ENCODE data around the gene RTKN.
"Not testable (repeated sequence)": the region's sequence is repeated elsewhere in the genome, so short reads cannot be mapped to it uniquely, and the experiment has no call there.

RTKN gene

DNA sequence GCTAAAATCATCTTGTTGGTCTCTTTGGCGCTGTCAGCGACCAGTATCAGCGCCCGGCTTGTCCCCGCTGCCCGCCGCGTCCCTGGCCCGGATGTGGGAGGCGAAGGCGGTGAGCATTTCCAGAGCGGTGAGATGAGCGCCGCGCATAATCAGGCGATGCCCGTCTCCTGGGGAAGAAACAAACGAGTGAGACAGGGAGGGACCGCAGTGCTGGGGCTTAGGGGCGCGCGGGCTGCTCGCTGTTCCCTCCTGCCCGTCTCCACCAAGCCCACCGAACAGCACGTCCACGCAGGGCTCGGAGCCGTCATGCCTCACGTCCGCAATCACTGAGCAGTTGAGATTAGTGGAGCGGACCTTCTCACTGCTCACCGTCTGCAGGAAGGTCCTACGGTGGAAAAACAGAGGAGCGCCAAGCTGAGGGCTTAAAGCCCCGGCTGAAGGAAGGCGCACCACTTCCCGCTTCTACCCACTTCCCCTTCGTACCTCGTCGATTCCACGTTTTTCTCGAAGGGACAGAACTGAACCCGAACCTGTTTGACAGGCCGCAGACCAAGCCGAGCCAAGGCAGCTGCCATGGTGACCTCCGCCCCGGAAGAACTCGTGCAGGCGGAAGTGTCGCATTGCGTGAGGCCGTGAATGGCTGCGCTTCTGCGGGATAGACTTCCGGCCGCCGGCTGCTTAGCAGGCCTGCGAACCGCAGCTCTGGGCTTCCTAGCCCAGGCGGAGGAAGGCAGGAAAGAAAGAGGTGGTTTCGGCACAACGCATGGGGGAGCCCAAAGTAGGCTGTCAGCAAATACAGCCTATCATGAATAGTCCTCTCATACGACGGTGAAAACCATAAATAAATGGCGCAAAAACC, 30.6 kb upstream of the RTKN start, which contains the start of gene MRPL53:
Gene MRPL53 (minus strand): TSS at position 595 of the 859 bp plus-strand sequence. CDS start 20 bp downstream, at position 575.
- no peaks in the 10 kb centered on the region for H3K27me3 ChIP-seq (ENCODE audit: insufficient read depth, low read length)

DNA sequence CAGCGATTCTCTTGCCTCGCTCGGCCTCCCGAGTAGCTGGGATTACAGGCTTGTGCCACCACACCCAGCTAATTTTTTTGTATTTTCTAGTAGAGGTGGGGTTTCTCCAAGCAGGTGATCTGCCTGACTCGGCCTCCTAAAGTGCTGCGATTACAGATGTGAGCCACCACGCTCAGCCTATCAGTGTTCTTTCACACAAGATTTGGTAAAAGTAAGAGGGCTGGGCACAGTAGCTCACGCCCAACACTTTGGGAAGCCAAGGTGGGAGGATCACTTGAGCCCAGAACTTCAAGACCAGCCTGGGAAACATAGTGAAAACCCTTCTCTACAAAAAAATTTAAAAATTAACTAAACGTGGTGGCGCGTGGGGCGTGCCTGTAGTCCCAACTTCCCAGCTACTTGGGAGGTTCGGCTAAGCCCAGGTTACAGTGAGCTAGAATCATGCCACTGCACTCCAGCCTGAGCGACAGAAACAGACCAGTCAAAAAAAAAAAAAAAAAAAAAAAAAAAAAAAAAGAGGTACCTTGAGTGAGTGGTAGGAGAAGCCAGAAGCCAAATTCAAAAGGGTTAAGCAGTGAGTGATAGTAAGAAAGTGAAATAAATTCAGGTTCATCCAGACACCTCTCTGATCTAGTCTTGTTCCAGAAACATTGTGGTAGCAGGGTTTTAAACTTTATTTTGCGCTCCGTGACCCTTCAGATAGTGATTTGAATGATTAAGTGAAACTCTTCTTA, 29.8 kb upstream of the RTKN start:
- H2AFZ ChIP-seq (ENCODE audit: low read depth, low read length): no peak overlapping the region
- peaks cover 15% of the 10 kb centered on the region for H3K4me1 ChIP-seq (ENCODE audit: insufficient read depth, low read length)
- peak overlapping the region; percentile 56 for H3K4me3 ChIP-seq (ENCODE audit: low read length)
- no peaks in the 10 kb centered on the region for H3K27me3 ChIP-seq (ENCODE audit: insufficient read depth, low read length)
- peaks cover 17% of the 10 kb centered on the region for H3K36me3 ChIP-seq (ENCODE audit: insufficient read depth, low read length)
- no peaks in the 10 kb centered on the region for H3K9me3 ChIP-seq (ENCODE audit: low read length)

More for the DNA sequence above, 30.6 kb upstream of the RTKN start, which contains the start of gene MRPL53:
- H2AFZ ChIP-seq (ENCODE audit: low read depth, low read length): peak within 1 kb of the TSS; percentile 55
- H3K36me3 ChIP-seq (ENCODE audit: insufficient read depth, low read length): peaks cover 23% of the 10 kb centered on the region
- H3K4me3 ChIP-seq (ENCODE audit: low read length): peak within 1 kb of the TSS; percentile 56
- no peaks in the 10 kb centered on the region for H3K9me3 ChIP-seq (ENCODE audit: low read length)
- peaks cover 15% of the 10 kb centered on the region for H3K4me1 ChIP-seq (ENCODE audit: insufficient read depth, low read length)

DNA sequence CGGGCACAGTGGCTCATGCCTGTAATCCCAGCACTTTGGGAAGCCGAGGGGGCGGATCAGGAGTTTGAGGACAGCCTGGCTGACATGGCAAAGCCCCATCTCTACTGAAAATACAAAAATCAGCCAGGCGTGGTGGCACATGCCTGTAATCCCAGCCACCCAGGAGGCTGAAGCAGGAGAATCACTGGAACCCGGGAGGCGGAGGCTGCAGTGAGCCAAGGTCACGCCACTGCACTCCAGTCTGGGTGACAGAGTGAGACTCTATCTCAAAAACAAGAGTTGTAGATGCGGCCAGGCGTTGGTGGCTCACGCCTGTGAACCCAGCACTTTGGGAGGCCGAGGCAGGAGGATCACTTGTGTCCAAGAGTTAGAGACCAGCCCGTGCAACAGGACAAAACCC, 29.0 kb upstream of the RTKN start:
- H3K4me3 ChIP-seq (ENCODE audit: low read length); H3K9me3 ChIP-seq (ENCODE audit: low read length); H3K27me3 ChIP-seq (ENCODE audit: insufficient read depth, low read length); H2AFZ ChIP-seq (ENCODE audit: low read depth, low read length): not testable (repeated sequence)
- Histone ChIP-seq H3K4me1 (ENCODE audit: insufficient read depth, low read length) (peaks cover 15% of the 10 kb centered on the region), H3K36me3 (ENCODE audit: insufficient read depth, low read length) (peaks cover 16% of the 10 kb centered on the region)

DNA sequence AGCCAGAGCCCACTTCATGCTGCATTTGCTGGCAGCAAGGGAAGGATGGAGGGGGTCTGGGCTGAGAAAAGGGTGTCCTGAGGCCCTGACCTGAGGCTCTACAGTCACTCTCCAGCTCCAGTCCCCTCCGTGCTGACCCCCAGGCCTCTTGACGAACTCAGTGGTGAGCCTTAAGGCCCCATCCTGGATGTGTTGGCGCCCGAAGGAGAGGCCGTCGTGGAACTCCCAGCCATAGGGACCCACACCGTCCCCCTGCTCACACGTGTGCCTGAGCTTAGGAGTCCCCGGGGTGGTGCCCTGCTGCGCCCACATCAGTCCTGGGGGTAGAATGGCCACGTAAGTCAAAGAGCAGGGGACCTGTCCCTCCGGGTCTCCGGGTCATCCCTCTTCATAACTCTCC, 22.7 kb upstream of the RTKN start:
- H3K9me3 ChIP-seq (ENCODE audit: low read length): no peaks in the 10 kb centered on the region
- H3K4me1 ChIP-seq (ENCODE audit: insufficient read depth, low read length): peaks cover 12% of the 10 kb centered on the region
- peak overlapping the region; percentile 17 for H2AFZ ChIP-seq (ENCODE audit: low read depth, low read length)
- H3K4me3 ChIP-seq (ENCODE audit: low read length): peak overlapping the region; percentile 64
- H3K27me3 ChIP-seq (ENCODE audit: insufficient read depth, low read length): no peaks in the 10 kb centered on the region
- peaks cover 28% of the 10 kb centered on the region for H3K36me3 ChIP-seq (ENCODE audit: insufficient read depth, low read length)

DNA sequence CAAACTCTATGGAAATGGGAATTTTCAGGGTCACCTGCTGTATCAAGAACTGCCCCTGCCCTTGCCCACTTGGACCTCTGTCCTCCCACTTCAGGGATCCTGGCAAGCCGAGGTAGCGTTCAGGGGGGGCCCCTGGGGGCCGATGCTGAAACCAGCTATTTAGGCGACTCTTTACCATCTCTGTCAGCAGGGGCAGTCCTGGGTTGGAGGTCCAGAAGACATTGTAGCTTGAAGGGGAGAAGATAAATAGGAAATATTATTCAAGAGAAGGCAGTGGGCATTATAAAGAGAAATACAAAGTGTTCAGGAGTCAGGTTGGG, 21.0 kb upstream of the RTKN start:
- no peak overlapping the region for H3K4me3 ChIP-seq (ENCODE audit: low read length)
- no peak overlapping the region for H2AFZ ChIP-seq (ENCODE audit: low read depth, low read length)
- no peaks in the 10 kb centered on the region for H3K9me3 ChIP-seq (ENCODE audit: low read length)
- H3K36me3 ChIP-seq (ENCODE audit: insufficient read depth, low read length): peaks cover 29% of the 10 kb centered on the region
- peaks cover 20% of the 10 kb centered on the region for H3K4me1 ChIP-seq (ENCODE audit: insufficient read depth, low read length)
- H3K27me3 ChIP-seq (ENCODE audit: insufficient read depth, low read length): no peaks in the 10 kb centered on the region

DNA sequence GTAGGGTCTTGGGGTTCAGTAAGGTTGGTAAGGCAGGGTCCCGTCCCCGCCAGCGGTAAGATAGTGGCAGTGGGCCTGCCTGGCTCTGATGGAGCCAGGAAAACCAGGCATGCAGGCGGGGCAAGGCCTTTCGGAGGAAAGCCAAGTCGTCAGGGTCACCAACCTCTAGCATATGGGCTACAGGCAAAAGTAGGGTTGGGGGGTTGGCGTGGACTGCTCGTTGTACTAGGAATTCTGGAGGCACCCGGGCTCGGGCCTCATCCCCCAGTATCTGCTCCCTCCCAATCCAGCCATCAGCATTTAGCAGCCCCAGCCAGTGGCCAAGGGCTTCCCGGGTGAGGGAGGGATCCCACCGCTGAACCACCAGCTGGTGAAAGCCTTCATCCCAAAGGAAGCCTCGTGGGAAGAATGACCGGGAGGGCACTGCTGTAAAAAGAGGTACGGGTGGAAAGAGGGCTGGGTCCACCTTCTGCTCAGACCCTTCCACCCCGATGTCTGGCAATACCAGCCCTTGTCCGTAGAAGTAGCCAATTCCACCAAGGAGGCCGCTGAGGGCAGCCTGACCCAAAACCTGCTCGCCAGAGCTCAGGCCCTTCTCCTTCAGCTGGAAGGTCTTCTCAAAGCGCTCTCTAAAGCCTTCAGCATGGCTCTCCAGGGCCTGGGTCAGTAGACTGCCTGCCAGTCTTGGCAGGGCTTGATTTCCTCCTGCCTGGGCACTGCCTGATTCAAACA, 20.5 kb upstream of the RTKN start:
- Histone ChIP-seq H2AFZ (ENCODE audit: low read depth, low read length) (no peak overlapping the region), H3K4me3 (ENCODE audit: low read length) (no peak overlapping the region)

DNA sequence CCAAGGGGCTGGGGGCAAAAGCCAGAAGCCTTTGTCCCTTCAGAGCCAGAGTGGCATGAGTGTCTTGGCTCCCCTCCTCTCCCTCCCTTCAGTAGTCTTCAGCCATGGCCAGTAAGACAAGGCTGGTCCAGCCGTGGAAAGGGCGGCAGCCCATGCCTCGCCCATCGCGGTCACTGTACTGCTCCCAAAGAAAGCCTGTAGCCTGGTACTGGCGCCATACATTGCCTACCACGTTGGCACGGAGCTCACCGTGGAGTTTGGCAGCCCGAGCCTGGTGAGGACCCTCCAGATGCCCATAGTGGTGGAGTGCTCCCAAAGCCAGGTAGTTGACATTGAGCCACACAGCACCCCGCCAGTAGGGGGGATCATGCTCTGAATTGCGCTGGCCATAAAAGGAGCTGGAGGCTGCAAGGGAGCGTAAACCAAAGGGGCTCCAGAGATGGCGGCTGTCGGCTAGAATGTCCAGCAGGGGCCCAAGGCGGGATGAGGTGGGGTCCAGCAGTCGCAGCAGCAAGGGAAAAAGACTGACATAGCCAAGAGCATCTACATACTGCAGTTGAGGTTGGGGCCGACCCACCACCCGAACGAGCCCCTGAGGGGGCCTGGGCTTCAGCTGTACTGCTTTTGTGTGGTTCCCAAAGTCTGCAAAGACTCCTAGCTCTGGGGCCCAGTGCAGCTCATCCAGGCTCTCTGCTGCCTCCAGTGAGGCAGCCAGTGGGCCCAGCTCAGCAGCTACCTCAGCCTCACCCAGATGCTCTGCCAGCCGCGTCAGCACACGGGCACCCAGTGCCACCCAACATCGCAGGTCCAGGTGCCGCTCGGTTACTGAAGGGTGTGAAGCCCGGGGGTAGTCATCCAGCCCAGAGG, 19.7 kb upstream of the RTKN start:
- Histone ChIP-seq H3K27me3 (ENCODE audit: insufficient read depth, low read length) (no peaks in the 10 kb centered on the region), H3K4me1 (ENCODE audit: insufficient read depth, low read length) (peaks cover 28% of the 10 kb centered on the region), H3K4me3 (ENCODE audit: low read length) (no peak overlapping the region), H3K36me3 (ENCODE audit: insufficient read depth, low read length) (peaks cover 29% of the 10 kb centered on the region), H2AFZ (ENCODE audit: low read depth, low read length) (no peak overlapping the region), H3K9me3 (ENCODE audit: low read length) (no peaks in the 10 kb centered on the region)

More for the DNA sequence above, 20.5 kb upstream of the RTKN start:
- Histone ChIP-seq H3K9me3 (ENCODE audit: low read length) (no peaks in the 10 kb centered on the region), H3K36me3 (ENCODE audit: insufficient read depth, low read length) (peaks cover 29% of the 10 kb centered on the region), H3K27me3 (ENCODE audit: insufficient read depth, low read length) (no peaks in the 10 kb centered on the region), H3K4me1 (ENCODE audit: insufficient read depth, low read length) (peaks cover 20% of the 10 kb centered on the region)

DNA sequence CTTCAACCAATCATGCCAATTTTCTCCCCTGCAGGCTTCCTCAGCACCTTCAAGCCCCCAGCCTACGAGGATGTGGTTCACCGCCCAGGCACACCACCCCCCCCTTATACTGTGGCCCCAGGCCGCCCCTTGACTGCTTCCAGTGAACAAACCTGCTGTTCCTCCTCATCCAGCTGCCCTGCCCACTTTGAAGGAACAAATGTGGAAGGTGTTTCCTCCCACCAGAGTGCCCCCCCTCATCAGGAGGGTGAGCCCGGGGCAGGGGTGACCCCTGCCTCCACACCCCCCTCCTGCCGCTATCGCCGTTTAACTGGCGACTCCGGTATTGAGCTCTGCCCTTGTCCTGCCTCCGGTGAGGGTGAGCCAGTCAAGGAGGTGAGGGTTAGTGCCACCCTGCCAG, 18.4 kb upstream of the RTKN start:
- not testable (repeated sequence) for H2AFZ ChIP-seq (ENCODE audit: low read depth, low read length); H3K27me3 ChIP-seq (ENCODE audit: insufficient read depth, low read length); H3K4me3 ChIP-seq (ENCODE audit: low read length); H3K9me3 ChIP-seq (ENCODE audit: low read length)
- Histone ChIP-seq H3K4me1 (ENCODE audit: insufficient read depth, low read length) (peaks cover 40% of the 10 kb centered on the region), H3K36me3 (ENCODE audit: insufficient read depth, low read length) (peaks cover 29% of the 10 kb centered on the region)

DNA sequence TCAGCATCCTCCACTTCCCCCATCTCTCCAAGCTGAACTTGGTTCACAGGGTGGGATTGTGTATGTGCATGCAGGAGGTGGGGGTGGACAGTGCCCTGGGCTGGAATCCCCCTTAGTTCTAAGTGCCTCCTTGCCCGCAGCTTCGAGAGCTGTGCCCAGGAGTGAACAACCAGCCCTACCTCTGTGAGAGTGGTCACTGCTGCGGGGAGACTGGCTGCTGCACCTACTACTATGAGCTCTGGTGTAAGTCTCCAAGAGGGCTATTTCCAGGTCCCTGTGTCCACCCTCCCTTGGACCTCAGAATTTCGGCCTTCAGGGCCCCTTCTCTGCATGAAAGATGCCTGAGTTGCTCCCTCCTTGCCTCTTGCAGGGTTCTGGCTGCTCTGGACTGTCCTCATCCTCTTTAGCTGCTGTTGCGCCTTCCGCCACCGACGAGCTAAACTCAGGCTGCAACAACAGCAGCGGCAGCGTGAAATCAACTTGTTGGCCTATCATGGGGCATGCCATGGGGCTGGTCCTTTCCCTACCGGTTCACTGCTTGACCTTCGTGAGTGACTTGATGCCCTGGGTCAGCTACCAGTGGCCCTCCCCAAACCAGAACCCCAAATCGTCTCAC, 17.9 kb upstream of the RTKN start:
- H3K9me3 ChIP-seq (ENCODE audit: low read length); H2AFZ ChIP-seq (ENCODE audit: low read depth, low read length); H3K27me3 ChIP-seq (ENCODE audit: insufficient read depth, low read length): not testable (repeated sequence)
- Histone ChIP-seq H3K4me1 (ENCODE audit: insufficient read depth, low read length) (peaks cover 40% of the 10 kb centered on the region), H3K36me3 (ENCODE audit: insufficient read depth, low read length) (peaks cover 29% of the 10 kb centered on the region), H3K4me3 (ENCODE audit: low read length) (peak overlapping the region; percentile 84)

DNA sequence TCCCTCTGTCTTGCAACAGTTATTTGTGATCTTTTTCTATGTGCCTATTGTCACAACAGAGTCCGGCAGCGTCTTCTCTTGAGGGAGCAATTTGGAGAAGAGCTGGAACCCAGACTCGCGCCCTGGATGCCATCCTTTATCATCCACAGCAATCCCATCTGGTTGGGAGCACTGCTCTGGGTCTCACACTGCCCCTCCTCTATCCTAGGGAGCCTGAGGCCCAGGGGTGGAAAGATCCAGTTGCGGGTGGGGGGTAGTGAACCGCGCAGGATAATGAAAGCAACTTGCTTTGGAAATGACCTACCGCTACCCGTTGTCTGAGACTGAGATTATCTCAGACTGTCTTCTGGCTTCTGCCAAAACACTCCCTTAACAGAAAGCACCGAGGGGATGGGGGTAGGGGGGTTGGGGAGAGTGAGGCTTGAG, 17.2 kb upstream of the RTKN start:
- Histone ChIP-seq H3K4me3 (ENCODE audit: low read length) (peak overlapping the region; percentile 84), H3K27me3 (ENCODE audit: insufficient read depth, low read length) (no peaks in the 10 kb centered on the region), H3K4me1 (ENCODE audit: insufficient read depth, low read length) (peaks cover 34% of the 10 kb centered on the region), H3K36me3 (ENCODE audit: insufficient read depth, low read length) (peaks cover 29% of the 10 kb centered on the region), H3K9me3 (ENCODE audit: low read length) (no peaks in the 10 kb centered on the region), H2AFZ (ENCODE audit: low read depth, low read length) (no peak overlapping the region)

DNA sequence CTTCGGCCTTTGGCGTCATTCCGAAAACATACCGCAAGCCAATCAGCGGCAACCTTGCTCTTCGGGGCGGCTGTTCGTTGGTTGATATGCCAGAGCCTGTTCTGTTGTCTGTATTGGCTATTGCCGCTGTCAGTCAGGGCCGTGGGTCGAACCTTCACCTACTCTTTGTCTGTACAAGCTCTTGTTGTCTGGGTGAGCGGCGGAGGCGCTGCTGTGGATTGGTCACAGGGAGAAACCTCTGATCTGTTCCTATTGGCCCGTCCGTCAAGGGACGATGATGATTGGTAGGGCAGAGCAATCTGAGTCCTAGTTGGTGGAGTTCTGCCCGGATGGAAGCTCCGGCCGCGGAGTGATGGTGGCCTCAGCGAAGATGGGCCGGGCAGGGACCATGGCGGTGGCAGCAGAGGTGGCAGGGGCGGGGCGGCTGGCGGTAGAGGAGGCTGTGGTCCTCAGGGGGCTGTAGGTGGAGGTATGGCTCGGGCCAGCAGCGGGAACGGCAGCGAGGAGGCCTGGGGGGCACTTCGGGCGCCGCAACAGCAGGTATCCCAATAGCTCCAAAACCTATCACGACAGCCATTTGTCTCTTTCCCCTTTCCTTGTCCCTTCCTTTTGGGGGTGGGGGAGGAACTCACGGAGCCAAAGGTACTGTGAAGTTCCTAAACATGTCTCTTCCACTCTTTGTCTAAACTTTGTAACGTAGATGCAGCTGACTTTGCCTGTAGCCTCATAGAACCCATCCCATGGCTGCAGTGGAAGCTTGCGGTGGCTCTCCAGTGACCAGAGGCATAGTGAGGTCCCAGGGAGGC, 16.6 kb upstream of the RTKN start, which contains the start of gene WBP1:
Gene WBP1 (plus strand): TSS at position 307 of the 806 bp plus-strand sequence. CDS start 165 bp downstream, at position 472.
- H2AFZ ChIP-seq (ENCODE audit: low read depth, low read length): peak within 1 kb of the TSS; percentile 70
- peak within 1 kb of the TSS; percentile 84 for H3K4me3 ChIP-seq (ENCODE audit: low read length)
- H3K9me3 ChIP-seq (ENCODE audit: low read length): no peaks in the 10 kb centered on the region
- H3K27me3 ChIP-seq (ENCODE audit: insufficient read depth, low read length): no peaks in the 10 kb centered on the region
- peaks cover 29% of the 10 kb centered on the region for H3K36me3 ChIP-seq (ENCODE audit: insufficient read depth, low read length)
- peaks cover 33% of the 10 kb centered on the region for H3K4me1 ChIP-seq (ENCODE audit: insufficient read depth, low read length)

All from neuron (in vitro differentiated cells).